Measurements from ENCODE around the gene DFFB.
A peak's percentile ranks its signal among the peaks of the same experiment; 100 is the strongest.

The DFFB gene

DNA sequence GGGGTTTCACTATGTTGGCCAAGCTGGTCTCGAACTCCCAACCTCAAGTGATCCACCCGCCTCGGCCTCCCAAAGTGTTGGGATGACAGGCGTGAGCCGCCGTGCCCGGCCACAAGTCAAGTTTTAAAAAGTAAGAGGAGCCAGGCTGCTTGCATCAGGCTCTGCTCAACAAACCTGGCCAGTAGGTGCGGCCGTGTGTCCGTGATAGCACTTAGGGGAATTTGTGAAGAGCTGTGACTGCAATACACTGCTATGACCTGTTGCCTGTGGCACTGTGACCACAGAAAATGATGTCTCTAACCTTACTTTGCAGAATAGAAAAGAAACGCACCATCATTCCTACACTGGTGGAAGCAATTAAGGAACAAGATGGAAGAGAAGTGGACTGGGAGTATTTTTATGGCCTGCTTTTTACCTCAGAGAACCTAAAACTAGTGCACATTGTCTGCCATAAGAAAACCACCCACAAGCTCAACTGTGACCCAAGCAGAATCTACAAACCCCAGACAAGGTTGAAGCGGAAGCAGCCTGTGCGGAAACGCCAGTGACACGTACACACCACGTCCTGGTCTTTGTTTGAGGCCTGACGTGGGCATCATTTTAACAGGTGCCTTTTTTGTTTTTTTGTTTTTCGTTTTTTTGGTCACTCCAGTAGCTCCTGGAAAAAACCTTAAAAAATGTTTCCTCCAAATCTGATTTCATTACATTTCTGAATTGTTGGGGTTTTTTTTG, 26.1 kb downstream of the DFFB start:
- H3K27ac ChIP-seq (ENCODE audit: low read depth in 2 of 2, low read length in 2 of 2), result no peak overlapping the region
- H3K4me3 ChIP-seq (ENCODE audit: low read length in 2 of 2), result no peak overlapping the region
- H3K36me3 ChIP-seq (ENCODE audit: control insufficient read depth in 2 of 2, insufficient read depth in 2 of 2, low read length in 2 of 2), result peaks cover 29 to 49% of the 10 kb centered on the region in 2 donors
- no peak overlapping the region for H3K9ac ChIP-seq (ENCODE audit: low read depth in 1 of 2, low read length in 2 of 2)
- no peaks in the 10 kb centered on the region for H3K27me3 ChIP-seq (ENCODE audit: control insufficient read depth in 2 of 2, insufficient read depth in 2 of 2, low read length in 2 of 2)
- no peaks in the 10 kb centered on the region for H3K4me1 ChIP-seq (ENCODE audit: control insufficient read depth in 2 of 2, insufficient read depth in 2 of 2, low read length in 2 of 2)
- H3K9me3 ChIP-seq (ENCODE audit: control insufficient read depth in 2 of 2, low read length in 2 of 2), result peaks cover 3 to 4% of the 10 kb centered on the region in 2 donors

DNA sequence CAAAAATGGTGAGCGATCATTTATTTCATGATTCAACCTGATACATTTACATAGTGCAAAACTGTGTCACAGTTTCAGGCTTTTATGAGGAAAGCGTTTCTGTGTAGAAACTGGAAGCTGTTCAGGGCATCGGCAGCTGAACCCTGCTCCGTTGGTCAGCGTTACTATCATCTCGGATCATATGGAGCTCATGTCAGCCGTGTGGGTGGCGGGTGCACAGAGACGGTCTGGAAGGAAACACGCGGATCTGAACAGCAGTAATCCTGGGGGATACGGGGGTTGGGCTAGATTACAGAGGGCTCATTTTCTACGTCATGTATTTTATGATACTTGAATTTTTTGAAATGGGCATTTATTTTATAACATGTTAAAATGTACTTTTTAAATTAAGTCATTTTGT, 27.7 kb downstream of the DFFB start:
- Histone ChIP-seq H3K4me1 (ENCODE audit: control insufficient read depth in 2 of 2, insufficient read depth in 2 of 2, low read length in 2 of 2) (no peaks in the 10 kb centered on the region), H3K9ac (ENCODE audit: low read depth in 1 of 2, low read length in 2 of 2) (no peak overlapping the region), H3K36me3 (ENCODE audit: control insufficient read depth in 2 of 2, insufficient read depth in 2 of 2, low read length in 2 of 2) (peaks cover 21 to 38% of the 10 kb centered on the region in 2 donors), H3K9me3 (ENCODE audit: control insufficient read depth in 2 of 2, low read length in 2 of 2) (no peaks in the 10 kb centered on the region), H3K27ac (ENCODE audit: low read depth in 2 of 2, low read length in 2 of 2) (no peak overlapping the region), H3K27me3 (ENCODE audit: control insufficient read depth in 2 of 2, insufficient read depth in 2 of 2, low read length in 2 of 2) (no peaks in the 10 kb centered on the region), H3K4me3 (ENCODE audit: low read length in 2 of 2) (no peak overlapping the region)

DNA sequence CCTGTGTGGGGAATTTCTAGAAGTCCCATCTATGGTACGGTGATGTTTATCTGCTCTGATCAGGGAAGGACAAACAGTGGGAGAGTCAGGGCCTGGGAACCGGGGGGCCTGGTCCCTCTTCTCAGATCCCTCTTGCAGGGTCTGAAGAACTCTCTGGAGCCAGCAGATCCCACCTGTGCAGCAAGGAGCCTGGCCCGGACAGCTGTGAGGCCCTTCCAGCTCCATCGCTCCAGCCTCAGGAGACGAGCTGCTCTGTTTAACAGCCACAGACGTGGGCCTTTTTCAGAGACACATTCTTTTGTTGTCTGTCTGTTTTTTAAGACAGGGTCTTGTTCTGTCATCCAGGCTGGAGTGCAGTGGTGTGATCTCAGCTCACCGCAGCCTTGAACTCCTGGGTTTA, 28.3 kb downstream of the DFFB start:
- H3K27me3 ChIP-seq (ENCODE audit: control insufficient read depth in 2 of 2, insufficient read depth in 2 of 2, low read length in 2 of 2), result no peaks in the 10 kb centered on the region
- H3K9ac ChIP-seq (ENCODE audit: low read depth in 1 of 2, low read length in 2 of 2), result no peak overlapping the region
- no peak overlapping the region for H3K4me3 ChIP-seq (ENCODE audit: low read length in 2 of 2)
- peaks cover 24 to 40% of the 10 kb centered on the region in 2 donors for H3K36me3 ChIP-seq (ENCODE audit: control insufficient read depth in 2 of 2, insufficient read depth in 2 of 2, low read length in 2 of 2)
- H3K27ac ChIP-seq (ENCODE audit: low read depth in 2 of 2, low read length in 2 of 2), result no peak overlapping the region
- H3K4me1 ChIP-seq (ENCODE audit: control insufficient read depth in 2 of 2, insufficient read depth in 2 of 2, low read length in 2 of 2), result no peaks in the 10 kb centered on the region
- no peaks in the 10 kb centered on the region for H3K9me3 ChIP-seq (ENCODE audit: control insufficient read depth in 2 of 2, low read length in 2 of 2)

GRCh38 chr1:3886106-3886670, 28.9 kb downstream of the DFFB start:
- H3K36me3 ChIP-seq (ENCODE audit: control insufficient read depth in 2 of 2, insufficient read depth in 2 of 2, low read length in 2 of 2), result peaks cover 26 to 42% of the 10 kb centered on the region in 2 donors
- no peaks in the 10 kb centered on the region for H3K4me1 ChIP-seq (ENCODE audit: control insufficient read depth in 2 of 2, insufficient read depth in 2 of 2, low read length in 2 of 2)
- no peak overlapping the region for H3K4me3 ChIP-seq (ENCODE audit: low read length in 2 of 2)
- no peak overlapping the region for H3K27ac ChIP-seq (ENCODE audit: low read depth in 2 of 2, low read length in 2 of 2)
- no peaks in the 10 kb centered on the region for H3K27me3 ChIP-seq (ENCODE audit: control insufficient read depth in 2 of 2, insufficient read depth in 2 of 2, low read length in 2 of 2)
- no peaks in the 10 kb centered on the region for H3K9me3 ChIP-seq (ENCODE audit: control insufficient read depth in 2 of 2, low read length in 2 of 2)
- no peak overlapping the region for H3K9ac ChIP-seq (ENCODE audit: low read depth in 1 of 2, low read length in 2 of 2)

- peaks cover 26 to 46% of the 10 kb centered on the region in 2 donors for H3K36me3 ChIP-seq (ENCODE audit: control insufficient read depth in 2 of 2, insufficient read depth in 2 of 2, low read length in 2 of 2)
- H3K4me1 ChIP-seq (ENCODE audit: control insufficient read depth in 2 of 2, insufficient read depth in 2 of 2, low read length in 2 of 2), result no peaks in the 10 kb centered on the region
- no peak overlapping the region for H3K4me3 ChIP-seq (ENCODE audit: low read length in 2 of 2)
- no peaks in the 10 kb centered on the region for H3K27me3 ChIP-seq (ENCODE audit: control insufficient read depth in 2 of 2, insufficient read depth in 2 of 2, low read length in 2 of 2)
- no peaks in the 10 kb centered on the region for H3K9me3 ChIP-seq (ENCODE audit: control insufficient read depth in 2 of 2, low read length in 2 of 2)
- H3K9ac ChIP-seq (ENCODE audit: low read depth in 1 of 2, low read length in 2 of 2), result no peak overlapping the region
- H3K27ac ChIP-seq (ENCODE audit: low read depth in 2 of 2, low read length in 2 of 2), result no peak overlapping the region
Measured at GRCh38 chr1:3886691-3887090, 29.4 kb downstream of the DFFB start.

DNA sequence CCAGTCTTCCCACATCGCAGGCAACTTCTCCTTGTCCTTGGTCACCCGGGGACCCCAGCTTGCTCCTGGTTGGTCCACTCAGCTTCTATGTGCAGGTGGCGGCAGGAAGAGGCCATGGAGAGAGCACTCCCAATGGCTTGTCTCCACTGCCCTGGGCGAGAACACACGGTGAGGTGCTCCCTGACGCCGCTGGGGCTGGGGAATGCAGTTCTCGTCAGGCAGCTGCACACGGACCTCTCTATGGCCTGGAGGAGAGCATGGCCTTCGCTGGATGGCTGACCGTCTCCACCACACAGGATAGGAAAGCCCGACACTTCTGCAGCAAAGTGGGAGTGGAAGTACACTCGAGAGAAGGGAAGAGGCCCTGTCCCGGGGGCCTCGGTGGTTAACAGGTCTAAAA, 31.0 kb downstream of the DFFB start:
- Histone ChIP-seq H3K9me3 (ENCODE audit: control insufficient read depth in 2 of 2, low read length in 2 of 2) (no peaks in the 10 kb centered on the region), H3K36me3 (ENCODE audit: control insufficient read depth in 2 of 2, insufficient read depth in 2 of 2, low read length in 2 of 2) (peaks cover 26 to 46% of the 10 kb centered on the region in 2 donors), H3K4me1 (ENCODE audit: control insufficient read depth in 2 of 2, insufficient read depth in 2 of 2, low read length in 2 of 2) (no peaks in the 10 kb centered on the region), H3K4me3 (ENCODE audit: low read length in 2 of 2) (no peak overlapping the region), H3K27ac (ENCODE audit: low read depth in 2 of 2, low read length in 2 of 2) (no peak overlapping the region), H3K27me3 (ENCODE audit: control insufficient read depth in 2 of 2, insufficient read depth in 2 of 2, low read length in 2 of 2) (no peaks in the 10 kb centered on the region), H3K9ac (ENCODE audit: low read depth in 1 of 2, low read length in 2 of 2) (no peak overlapping the region)

DNA sequence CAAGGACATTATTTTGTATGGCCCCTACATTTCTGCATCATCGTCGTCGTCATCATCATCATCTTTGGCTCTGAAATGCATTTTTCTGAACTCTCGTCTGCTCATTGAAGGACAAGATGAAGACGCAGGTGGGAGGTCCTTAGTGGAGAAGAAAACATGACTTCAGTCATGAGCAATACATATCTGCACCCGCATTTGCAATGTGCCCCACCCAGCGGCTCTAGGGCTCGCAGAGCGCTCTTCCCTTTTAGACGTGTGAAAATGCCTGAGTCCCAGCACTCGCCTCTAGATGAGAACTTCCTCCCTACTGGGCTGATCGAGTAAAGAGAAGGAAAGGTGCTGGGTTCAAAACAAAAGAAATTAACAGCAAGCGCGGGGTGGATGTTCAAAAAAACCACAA, 32.7 kb downstream of the DFFB start:
- no peak overlapping the region for H3K27ac ChIP-seq (ENCODE audit: low read depth in 2 of 2, low read length in 2 of 2)
- no peaks in the 10 kb centered on the region for H3K4me1 ChIP-seq (ENCODE audit: control insufficient read depth in 2 of 2, insufficient read depth in 2 of 2, low read length in 2 of 2)
- no peaks in the 10 kb centered on the region for H3K9me3 ChIP-seq (ENCODE audit: control insufficient read depth in 2 of 2, low read length in 2 of 2)
- no peak overlapping the region for H3K9ac ChIP-seq (ENCODE audit: low read depth in 1 of 2, low read length in 2 of 2)
- peaks cover 16 to 38% of the 10 kb centered on the region in 2 donors for H3K36me3 ChIP-seq (ENCODE audit: control insufficient read depth in 2 of 2, insufficient read depth in 2 of 2, low read length in 2 of 2)
- no peak overlapping the region for H3K4me3 ChIP-seq (ENCODE audit: low read length in 2 of 2)
- no peaks in the 10 kb centered on the region for H3K27me3 ChIP-seq (ENCODE audit: control insufficient read depth in 2 of 2, insufficient read depth in 2 of 2, low read length in 2 of 2)

DNA sequence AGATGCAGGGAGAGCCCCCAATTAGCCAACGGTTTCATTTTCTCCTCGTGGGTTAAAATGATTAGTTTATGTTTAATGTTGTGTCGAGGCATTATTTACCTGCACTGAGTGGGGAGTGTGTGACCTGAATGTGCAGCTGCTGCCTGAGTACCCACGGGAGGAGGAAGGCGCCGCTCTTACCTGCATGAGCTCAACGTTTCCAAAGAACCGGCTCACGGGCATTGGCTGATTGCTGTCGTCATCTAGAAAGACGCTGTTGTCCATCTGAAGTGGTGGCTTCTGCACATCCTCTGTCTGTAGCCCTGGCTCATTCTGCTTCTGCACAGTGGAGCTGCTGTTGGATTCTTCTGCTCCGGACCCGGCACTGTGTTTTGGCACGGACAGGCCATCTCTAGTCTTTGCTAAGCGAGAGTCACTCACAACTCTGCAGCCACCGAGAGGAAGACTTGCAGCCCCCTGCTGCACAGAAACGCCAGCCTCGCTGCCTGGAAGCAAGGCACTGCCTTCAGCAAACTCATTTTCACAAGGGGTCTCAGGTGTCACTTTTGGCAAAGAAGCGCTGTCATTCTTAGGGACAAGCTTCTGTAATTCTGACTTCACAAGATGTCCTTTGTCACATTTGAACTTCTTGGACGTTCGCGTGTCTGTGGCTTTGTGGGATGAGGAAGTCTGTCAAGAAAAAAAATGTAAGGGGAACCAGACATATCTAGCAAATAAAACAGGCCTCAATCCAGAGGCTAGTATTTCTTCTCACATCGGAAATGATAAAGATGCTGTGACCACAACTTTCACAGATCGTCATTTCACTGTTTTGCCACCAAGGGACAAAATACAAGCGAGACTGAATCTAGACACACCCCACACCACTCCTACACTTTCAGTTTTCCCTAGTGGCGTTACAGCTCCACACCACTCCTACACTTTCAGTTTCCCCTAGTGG, 33.4 kb downstream of the DFFB start:
- Histone ChIP-seq H3K36me3 (ENCODE audit: control insufficient read depth in 2 of 2, insufficient read depth in 2 of 2, low read length in 2 of 2) (peaks cover 15 to 41% of the 10 kb centered on the region in 2 donors), H3K27ac (ENCODE audit: low read depth in 2 of 2, low read length in 2 of 2) (peak overlapping the region in 1 of 2 donors; percentile 44), H3K9ac (ENCODE audit: low read depth in 1 of 2, low read length in 2 of 2) (no peak overlapping the region), H3K4me1 (ENCODE audit: control insufficient read depth in 2 of 2, insufficient read depth in 2 of 2, low read length in 2 of 2) (no peaks in the 10 kb centered on the region), H3K4me3 (ENCODE audit: low read length in 2 of 2) (no peak overlapping the region), H3K9me3 (ENCODE audit: control insufficient read depth in 2 of 2, low read length in 2 of 2) (no peaks in the 10 kb centered on the region), H3K27me3 (ENCODE audit: control insufficient read depth in 2 of 2, insufficient read depth in 2 of 2, low read length in 2 of 2) (no peaks in the 10 kb centered on the region)

GRCh38 chr1:3891329-3891865, 34.1 kb downstream of the DFFB start:
- Histone ChIP-seq H3K27ac (ENCODE audit: low read depth in 2 of 2, low read length in 2 of 2) (no peak overlapping the region), H3K4me3 (ENCODE audit: low read length in 2 of 2) (no peak overlapping the region)

GRCh38 chr1:3892748-3893147, 35.5 kb downstream of the DFFB start:
- Histone ChIP-seq H3K9ac (ENCODE audit: low read depth in 1 of 2, low read length in 2 of 2) (no peak overlapping the region), H3K27ac (ENCODE audit: low read depth in 2 of 2, low read length in 2 of 2) (no peak overlapping the region)

More at GRCh38 chr1:3891329-3891865, 34.1 kb downstream of the DFFB start:
- Histone ChIP-seq H3K9ac (ENCODE audit: low read depth in 1 of 2, low read length in 2 of 2) (no peak overlapping the region), H3K36me3 (ENCODE audit: control insufficient read depth in 2 of 2, insufficient read depth in 2 of 2, low read length in 2 of 2) (peaks cover 10 to 33% of the 10 kb centered on the region in 2 donors), H3K4me1 (ENCODE audit: control insufficient read depth in 2 of 2, insufficient read depth in 2 of 2, low read length in 2 of 2) (no peaks in the 10 kb centered on the region), H3K9me3 (ENCODE audit: control insufficient read depth in 2 of 2, low read length in 2 of 2) (no peaks in the 10 kb centered on the region), H3K27me3 (ENCODE audit: control insufficient read depth in 2 of 2, insufficient read depth in 2 of 2, low read length in 2 of 2) (no peaks in the 10 kb centered on the region)

More at GRCh38 chr1:3892748-3893147, 35.5 kb downstream of the DFFB start:
- no peak overlapping the region for H3K4me3 ChIP-seq (ENCODE audit: low read length in 2 of 2)
- peaks cover 5 to 27% of the 10 kb centered on the region in 2 donors for H3K36me3 ChIP-seq (ENCODE audit: control insufficient read depth in 2 of 2, insufficient read depth in 2 of 2, low read length in 2 of 2)
- H3K4me1 ChIP-seq (ENCODE audit: control insufficient read depth in 2 of 2, insufficient read depth in 2 of 2, low read length in 2 of 2), result no peaks in the 10 kb centered on the region
- no peaks in the 10 kb centered on the region for H3K9me3 ChIP-seq (ENCODE audit: control insufficient read depth in 2 of 2, low read length in 2 of 2)
- no peaks in the 10 kb centered on the region for H3K27me3 ChIP-seq (ENCODE audit: control insufficient read depth in 2 of 2, insufficient read depth in 2 of 2, low read length in 2 of 2)
